GM12801 (cell line): ENCODE results near the gene PGAP2.

ENCODE experiments used
- TF ChIP-seq, protein P1 (sequence below): IDR thresholded peaks from one replicate; pipeline ENCODE4 v1.5.1; 2011; ENCODE audit warnings: control low read depth; ENCODE audit not compliant: insufficient read length; ENCODE audit errors: extremely low read depth

The PGAP2 gene

DNA sequence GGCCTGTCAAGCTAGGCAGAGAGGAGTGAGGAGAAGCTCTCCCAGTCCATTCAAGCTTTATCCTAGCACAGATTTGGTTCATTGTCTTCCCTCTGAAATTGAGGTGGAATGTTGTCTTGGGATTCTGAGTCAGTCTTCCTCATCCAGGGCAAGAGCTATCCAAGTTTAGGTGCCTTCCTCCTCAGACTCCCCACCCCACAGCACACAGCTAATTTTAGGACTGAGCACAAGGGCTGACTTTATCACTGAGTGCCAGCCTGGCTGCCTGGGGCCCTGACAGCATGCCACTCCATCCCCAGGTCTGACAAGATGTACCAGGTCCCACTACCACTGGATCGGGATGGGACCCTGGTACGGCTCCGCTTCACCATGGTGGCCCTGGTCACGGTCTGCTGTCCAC, 2.6 kb downstream of the PGAP2 start:
- TF ChIP-seq, protein P1, sequence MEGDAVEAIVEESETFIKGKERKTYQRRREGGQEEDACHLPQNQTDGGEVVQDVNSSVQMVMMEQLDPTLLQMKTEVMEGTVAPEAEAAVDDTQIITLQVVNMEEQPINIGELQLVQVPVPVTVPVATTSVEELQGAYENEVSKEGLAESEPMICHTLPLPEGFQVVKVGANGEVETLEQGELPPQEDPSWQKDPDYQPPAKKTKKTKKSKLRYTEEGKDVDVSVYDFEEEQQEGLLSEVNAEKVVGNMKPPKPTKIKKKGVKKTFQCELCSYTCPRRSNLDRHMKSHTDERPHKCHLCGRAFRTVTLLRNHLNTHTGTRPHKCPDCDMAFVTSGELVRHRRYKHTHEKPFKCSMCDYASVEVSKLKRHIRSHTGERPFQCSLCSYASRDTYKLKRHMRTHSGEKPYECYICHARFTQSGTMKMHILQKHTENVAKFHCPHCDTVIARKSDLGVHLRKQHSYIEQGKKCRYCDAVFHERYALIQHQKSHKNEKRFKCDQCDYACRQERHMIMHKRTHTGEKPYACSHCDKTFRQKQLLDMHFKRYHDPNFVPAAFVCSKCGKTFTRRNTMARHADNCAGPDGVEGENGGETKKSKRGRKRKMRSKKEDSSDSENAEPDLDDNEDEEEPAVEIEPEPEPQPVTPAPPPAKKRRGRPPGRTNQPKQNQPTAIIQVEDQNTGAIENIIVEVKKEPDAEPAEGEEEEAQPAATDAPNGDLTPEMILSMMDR, result no peak

- TF ChIP-seq, protein P1, result no peak
Measured at GRCh38 chr11:3815845-3816244, 7.5 kb downstream of the PGAP2 start.

GRCh38 chr11:3816673-3817072, 8.3 kb downstream of the PGAP2 start:
- TF ChIP-seq, protein P1, result no peak

DNA sequence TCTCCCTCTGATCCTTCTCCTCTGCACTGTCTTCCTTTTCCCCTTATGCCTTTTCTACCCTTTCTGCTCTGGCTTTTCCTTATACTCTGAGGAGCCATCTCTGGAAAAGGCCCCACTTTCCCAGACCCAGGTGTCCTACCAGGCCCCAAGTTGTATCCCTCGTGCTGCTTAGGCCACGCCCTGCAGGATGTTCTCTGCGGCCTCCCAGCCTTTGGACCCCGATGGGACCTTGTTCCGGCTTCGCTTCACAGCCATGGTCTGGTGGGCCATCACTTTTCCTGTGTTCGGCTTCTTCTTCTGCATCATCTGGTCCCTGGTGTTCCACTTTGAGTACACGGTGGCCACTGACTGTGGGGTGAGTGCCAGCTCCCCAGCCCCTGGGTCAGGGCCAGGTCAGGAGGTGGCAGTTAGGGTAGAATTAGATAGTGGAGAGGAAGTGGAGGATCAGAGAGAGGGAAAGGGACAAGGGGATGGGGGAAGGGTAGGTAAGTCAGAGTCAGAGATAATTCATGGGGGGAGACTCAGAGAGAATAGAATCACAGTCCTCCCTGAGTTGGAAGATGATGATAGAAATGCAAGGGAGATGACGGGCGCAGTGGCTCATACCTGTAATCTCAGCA, 8.9 kb downstream of the PGAP2 start:
- TF ChIP-seq, protein P1, result no peak

GRCh38 chr11:3820971-3821370, 12.6 kb downstream of the PGAP2 start:
- TF ChIP-seq, protein P1, result no peak

GRCh38 chr11:3822312-3822711, 14.0 kb downstream of the PGAP2 start:
- TF ChIP-seq, protein P1, result no peak

- TF ChIP-seq, protein P1, result no peak
Measured at GRCh38 chr11:3823303-3823702, 14.9 kb downstream of the PGAP2 start.
